ENCODE data around the gene PPP1R9B. TPM values are rescaled to one million over a fixed set of nuclear protein-coding genes. Genes with fewer than 3 reads are reported as not detected.

PPP1R9B gene
- total RNA-seq, 1 experiment from 2014 or later: 23.0 TPM

- H3K9me3 Mint-ChIP-seq: no peaks in the 10 kb centered on the region
- no peak overlapping the region for H2AFZ ChIP-seq (ENCODE audit: low read length)
- no peak overlapping the region for H3K27ac ChIP-seq (ENCODE audit: insufficient read length, low read depth, low read length)
- no peak overlapping the region for H4K5ac ChIP-seq (ENCODE audit: insufficient read length, low read depth, low read length)
- H3K56ac ChIP-seq (ENCODE audit: insufficient read length, low read depth, low read length): no peak overlapping the region
- no peak overlapping the region for H4K8ac ChIP-seq (replicated peaks; ENCODE audit: insufficient read length, low read depth, low read length)
- peak overlapping the region; percentile 75 to 78 for H3K4me3 Mint-ChIP-seq
- H2AK5ac ChIP-seq (ENCODE audit: insufficient read length, low read length): no peak overlapping the region
- DNase-seq: peak; percentile 62
- H3K9me3 ChIP-seq (ENCODE audit: control insufficient read depth, low read depth, low read length): no peaks in the 10 kb centered on the region
- H3K27me3 ChIP-seq (ENCODE audit: insufficient read depth, low read length): no peaks in the 10 kb centered on the region; the same call in 1 of the 2 replicates
- no peak overlapping the region for H2BK15ac ChIP-seq (ENCODE audit: low read depth, low read length)
- peaks cover 25% of the 10 kb centered on the region for H3K23me2 ChIP-seq (ENCODE audit: insufficient read length, low read depth, low read length, poor library complexity, severe bottlenecking)
- H3K14ac ChIP-seq (ENCODE audit: insufficient read depth, low read length): no peak overlapping the region; the same call in 1 of the 2 replicates
- H3K79me1 ChIP-seq (ENCODE audit: insufficient read depth, low read depth, low read length, poor library complexity, severe bottlenecking): no peaks in the 10 kb centered on the region
- H3K18ac ChIP-seq (ENCODE audit: insufficient read length, low read depth, low read length): no peak overlapping the region
- no peak overlapping the region for H3K27ac Mint-ChIP-seq
- no peak overlapping the region for H3K9ac ChIP-seq (ENCODE audit: extremely low read depth, insufficient read length, low read length)
- peak overlapping the region; percentile 45 for H3K4me2 ChIP-seq (ENCODE audit: insufficient read depth, insufficient read length, low read length)
- no peak overlapping the region for H3T11ph ChIP-seq (ENCODE audit: low read length)
- H2BK20ac ChIP-seq (ENCODE audit: low read depth, low read length, poor library complexity, severe bottlenecking): no peak overlapping the region
- no peak overlapping the region for H3K4ac ChIP-seq (ENCODE audit: low read depth, low read length)
- no peak overlapping the region for H2BK12ac ChIP-seq (ENCODE audit: insufficient read length, low read depth, low read length)
- no peak overlapping the region for H3K23ac ChIP-seq (ENCODE audit: insufficient read length, low read depth, low read length)
- H4K20me1 ChIP-seq (ENCODE audit: control insufficient read depth, insufficient read depth, insufficient read length): peaks cover 3% of the 10 kb centered on the region
- no peak overlapping the region for H4K91ac ChIP-seq (ENCODE audit: insufficient read length, low read depth, low read length)
- peaks cover 33 to 57% of the 10 kb centered on the region in 2 experiments for H3K4me1 Mint-ChIP-seq
- no peak; the same call in 2 of the 3 replicates for TF ChIP-seq CTCF (conservative IDR thresholded peaks at IDR 0.05)
- peaks cover 3 to 20% (median 12%) of the 10 kb centered on the region in 3 experiments; a peak in 6 of 7 replicates for H3K36me3 Mint-ChIP-seq (ENCODE audit: insufficient read depth in 1 of 3, low read depth in 3 of 3)
- WGBS (ENCODE audit: extremely low coverage, insufficient read length, low lambda C conversion rate): no CpG with 5 or more reads among the region's 25 CpGs
- H2BK5ac ChIP-seq (ENCODE audit: insufficient read length, low read length): no peak overlapping the region
- H2BK120ac ChIP-seq (ENCODE audit: low read depth, low read length, poor library complexity, severe bottlenecking): no peak overlapping the region
- H3K79me2 ChIP-seq (ENCODE audit: insufficient read depth, low read length): no peaks in the 10 kb centered on the region
- peaks cover 13% of the 10 kb centered on the region for H3K27me3 Mint-ChIP-seq (ENCODE audit: low read depth)
- peaks cover 4% of the 10 kb centered on the region; the same call in 1 of the 2 replicates for H3K4me1 ChIP-seq (ENCODE audit: insufficient read depth, low read length)
These were observed 2.0 kb downstream of the PPP1R9B start for GRCh38 chr17:50148226-50149090.
